ENCODE measurements around the gene TIGD4. TPM values are rescaled to one million over a fixed set of nuclear protein-coding genes. Genes with fewer than 3 reads are reported as not detected.

TIGD4 gene
- total RNA-seq, 1 experiment from 2014 or later, result 0.33 TPM

- DNase-seq (ENCODE audit: low read depth, low spot score), result no peak
- BruUV-seq (replicated peaks), result no TSS peak
- CTCF ChIA-PET, result interaction anchor here (0.5 kb wide), 1 partner anchor 35 kb away, joined by 6 read pairs; no protein-coding TSS in a partner anchor
- Histone ChIP-seq H3K36me3 (ENCODE audit: control insufficient read depth, insufficient read depth, low read length) (no peaks in the 10 kb centered on the region), H3K4me1 (ENCODE audit: control insufficient read depth, insufficient read depth, low read length) (no peaks in the 10 kb centered on the region), H3K27me3 (ENCODE audit: control insufficient read depth, insufficient read depth, low read length) (no peaks in the 10 kb centered on the region), H3K27ac (ENCODE audit: low read length) (no peak overlapping the region), H3K9me3 (ENCODE audit: control insufficient read depth, insufficient read depth, low read depth, low read length) (no peaks in the 10 kb centered on the region), H3K4me3 (ENCODE audit: low read depth in 2 of 2, low read length in 2 of 2) (no peak overlapping the region)
- TF ChIP-seq CTCF (IDR thresholded peaks at IDR 0.05), result no peak
- no peak for TF ChIP-seq TCF7L2 (IDR thresholded peaks at IDR 0.05; ENCODE audit: low read depth, low read length)
- TF ChIP-seq, protein P1, sequence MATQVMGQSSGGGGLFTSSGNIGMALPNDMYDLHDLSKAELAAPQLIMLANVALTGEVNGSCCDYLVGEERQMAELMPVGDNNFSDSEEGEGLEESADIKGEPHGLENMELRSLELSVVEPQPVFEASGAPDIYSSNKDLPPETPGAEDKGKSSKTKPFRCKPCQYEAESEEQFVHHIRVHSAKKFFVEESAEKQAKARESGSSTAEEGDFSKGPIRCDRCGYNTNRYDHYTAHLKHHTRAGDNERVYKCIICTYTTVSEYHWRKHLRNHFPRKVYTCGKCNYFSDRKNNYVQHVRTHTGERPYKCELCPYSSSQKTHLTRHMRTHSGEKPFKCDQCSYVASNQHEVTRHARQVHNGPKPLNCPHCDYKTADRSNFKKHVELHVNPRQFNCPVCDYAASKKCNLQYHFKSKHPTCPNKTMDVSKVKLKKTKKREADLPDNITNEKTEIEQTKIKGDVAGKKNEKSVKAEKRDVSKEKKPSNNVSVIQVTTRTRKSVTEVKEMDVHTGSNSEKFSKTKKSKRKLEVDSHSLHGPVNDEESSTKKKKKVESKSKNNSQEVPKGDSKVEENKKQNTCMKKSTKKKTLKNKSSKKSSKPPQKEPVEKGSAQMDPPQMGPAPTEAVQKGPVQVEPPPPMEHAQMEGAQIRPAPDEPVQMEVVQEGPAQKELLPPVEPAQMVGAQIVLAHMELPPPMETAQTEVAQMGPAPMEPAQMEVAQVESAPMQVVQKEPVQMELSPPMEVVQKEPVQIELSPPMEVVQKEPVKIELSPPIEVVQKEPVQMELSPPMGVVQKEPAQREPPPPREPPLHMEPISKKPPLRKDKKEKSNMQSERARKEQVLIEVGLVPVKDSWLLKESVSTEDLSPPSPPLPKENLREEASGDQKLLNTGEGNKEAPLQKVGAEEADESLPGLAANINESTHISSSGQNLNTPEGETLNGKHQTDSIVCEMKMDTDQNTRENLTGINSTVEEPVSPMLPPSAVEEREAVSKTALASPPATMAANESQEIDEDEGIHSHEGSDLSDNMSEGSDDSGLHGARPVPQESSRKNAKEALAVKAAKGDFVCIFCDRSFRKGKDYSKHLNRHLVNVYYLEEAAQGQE (IDR thresholded peaks at IDR 0.05; ENCODE audit: insufficient read depth in 1 of 2, low read depth in 2 of 2, low read length in 1 of 2), result no peak
- no peak for TF ChIP-seq SIN3A (IDR thresholded peaks at IDR 0.05; ENCODE audit: borderline replicate concordance, insufficient read depth, low read depth, low read length)
- TF ChIP-seq POLR2AphosphoS5 (IDR thresholded peaks at IDR 0.05; ENCODE audit: low read depth, low read length), result no peak
- no peak for ATAC-seq
- intact Hi-C loops (cut with micrococcal nuclease; ENCODE audit: unreplicated experiment) (no loop called here), in situ Hi-C loops (cut with HindIII; ENCODE audit: low pct_unique_long_range_greater_than_20kb, low sequenced_read_pairs) (no loop called here)
- POLR2A ChIA-PET, result no interaction called here
These were observed 59.6 kb downstream of the TIGD4 start for GRCh38 chr4:152719801-152720556.

Other genes starting within 250 kb of the TIGD4 start
- gene FBXW7, start 243.6 kb downstream of the TIGD4 start, total RNA-seq (2021; ENCODE audit: unreplicated experiment), result 16.2 TPM
- gene TMEM154, start 99.7 kb downstream of the TIGD4 start, total RNA-seq (2021; ENCODE audit: unreplicated experiment), result 0.15 TPM
- 22.2 TPM for gene ARFIP1, start 224 bp upstream of the TIGD4 start, total RNA-seq (2021; ENCODE audit: unreplicated experiment)
- gene FHDC1, start 156.6 kb upstream of the TIGD4 start, total RNA-seq (2021; ENCODE audit: unreplicated experiment), result 0.21 TPM